ENCODE results near the gene MSTN. TPM values are rescaled to one million over a fixed set of nuclear protein-coding genes. Genes with fewer than 3 reads are reported as not detected.
"Not testable (repeated sequence)": the region's sequence is repeated elsewhere in the genome, so short reads cannot be mapped to it uniquely, and the experiment has no call there.

Gene MSTN
- total RNA-seq, 2 experiments from 2014 or later, result not detected

GRCh38 chr2:190036071-190036470 lies 26.5 kb downstream of the MSTN start:
- Mint-ChIP-seq H3K36me3 (ENCODE audit: low read depth) (no peaks in the 10 kb centered on the region), H3K27me3 (peaks cover 16% of the 10 kb centered on the region), H3K27ac (no peak overlapping the region), H3K4me1 (ENCODE audit: low read depth) (no peaks in the 10 kb centered on the region), H3K9me3 (no peaks in the 10 kb centered on the region), H3K4me3 (no peak overlapping the region)
- H3K9me3 ChIP-seq (ENCODE audit: control insufficient read depth in 1 of 2, insufficient read depth in 1 of 2, low read length in 2 of 2), result no peaks in the 10 kb centered on the region
- ChIA-PET CTCF (no interaction called here), POLR2A (no interaction called here)
- no peak overlapping the region for H3K4me3 ChIP-seq (ENCODE audit: low read length)
- ATAC-seq (ENCODE audit: poor library complexity) (no peak), DNase-seq (no peak)
- TF ChIP-seq CTCF (IDR thresholded peaks at IDR 0.05), result no peak
- H3K4me1 ChIP-seq (ENCODE audit: insufficient read depth, low read length), result no peaks in the 10 kb centered on the region
- no peak overlapping the region for H3K27ac ChIP-seq (ENCODE audit: low read depth in 1 of 2, low read length in 2 of 2)
- H3K36me3 ChIP-seq (ENCODE audit: insufficient read depth, low read length), result no peaks in the 10 kb centered on the region
- intact Hi-C loops (cut with DNase I, micrococcal nuclease), result no loop called here
- H3K27me3 ChIP-seq (ENCODE audit: control insufficient read depth in 1 of 2, insufficient read depth in 2 of 2, low read length in 2 of 2), result peaks cover 0 to 4% of the 10 kb centered on the region in 2 experiments

- H3K27ac ChIP-seq (ENCODE audit: low read depth in 1 of 2, low read length in 2 of 2); ATAC-seq (ENCODE audit: poor library complexity); intact Hi-C loops (cut with DNase I, micrococcal nuclease); H3K4me1 Mint-ChIP-seq (ENCODE audit: low read depth); POLR2A ChIA-PET; H3K4me1 ChIP-seq (ENCODE audit: insufficient read depth, low read length); H3K9me3 ChIP-seq (ENCODE audit: control insufficient read depth in 1 of 2, insufficient read depth in 1 of 2, low read length in 2 of 2); DNase-seq; H3K9me3 Mint-ChIP-seq; H3K36me3 ChIP-seq (ENCODE audit: insufficient read depth, low read length); H3K4me3 ChIP-seq (ENCODE audit: low read length); H3K27ac Mint-ChIP-seq; H3K4me3 Mint-ChIP-seq; H3K36me3 Mint-ChIP-seq (ENCODE audit: low read depth): not testable (repeated sequence)
- CTCF ChIA-PET, result interaction anchor here (0.6 kb wide), 1 partner anchor 151 kb away, joined by 3 read pairs; no protein-coding TSS in a partner anchor
- H3K27me3 ChIP-seq (ENCODE audit: control insufficient read depth in 1 of 2, insufficient read depth in 2 of 2, low read length in 2 of 2), result peaks cover 0 to 11% of the 10 kb centered on the region in 2 experiments
- peaks cover 23% of the 10 kb centered on the region for H3K27me3 Mint-ChIP-seq
These were observed 28.1 kb downstream of the MSTN start for GRCh38 chr2:190034417-190034816.

GRCh38 chr2:190031969-190032618 lies 30.4 kb downstream of the MSTN start:
- Mint-ChIP-seq H3K27ac (no peak overlapping the region), H3K27me3 (peaks cover 26% of the 10 kb centered on the region), H3K4me3 (no peak overlapping the region), H3K36me3 (ENCODE audit: low read depth) (no peaks in the 10 kb centered on the region), H3K9me3 (no peaks in the 10 kb centered on the region), H3K4me1 (ENCODE audit: low read depth) (no peaks in the 10 kb centered on the region)
- Histone ChIP-seq H3K27ac (ENCODE audit: low read depth in 1 of 2, low read length in 2 of 2) (no peak overlapping the region), H3K36me3 (ENCODE audit: insufficient read depth, low read length) (no peaks in the 10 kb centered on the region), H3K9me3 (ENCODE audit: control insufficient read depth in 1 of 2, insufficient read depth in 1 of 2, low read length in 2 of 2) (no peaks in the 10 kb centered on the region), H3K4me3 (ENCODE audit: low read length) (no peak overlapping the region), H3K4me1 (ENCODE audit: insufficient read depth, low read length) (no peaks in the 10 kb centered on the region), H3K27me3 (ENCODE audit: control insufficient read depth in 1 of 2, insufficient read depth in 2 of 2, low read length in 2 of 2) (peaks cover 0 to 14% of the 10 kb centered on the region in 2 experiments)
- no peak for TF ChIP-seq CTCF (IDR thresholded peaks at IDR 0.05)
- POLR2A ChIA-PET, result no interaction called here
- intact Hi-C loops (cut with DNase I, micrococcal nuclease), result no loop called here
- no peak for ATAC-seq (ENCODE audit: poor library complexity)
- CTCF ChIA-PET, result no interaction called here
- DNase-seq, result no peak

- intact Hi-C loops (cut with DNase I, micrococcal nuclease), result no loop called here
- TF ChIP-seq CTCF (IDR thresholded peaks at IDR 0.05), result peak; percentile 55
- Histone ChIP-seq H3K4me1 (ENCODE audit: insufficient read depth, low read length) (no peaks in the 10 kb centered on the region), H3K27ac (ENCODE audit: low read depth in 1 of 2, low read length in 2 of 2) (no peak overlapping the region), H3K36me3 (ENCODE audit: insufficient read depth, low read length) (no peaks in the 10 kb centered on the region), H3K27me3 (ENCODE audit: control insufficient read depth in 1 of 2, insufficient read depth in 2 of 2, low read length in 2 of 2) (peaks cover 0 to 7% of the 10 kb centered on the region in 2 experiments), H3K4me3 (ENCODE audit: low read length) (no peak overlapping the region), H3K9me3 (ENCODE audit: control insufficient read depth in 1 of 2, insufficient read depth in 1 of 2, low read length in 2 of 2) (peaks cover under 1 to 2% of the 10 kb centered on the region in 2 experiments)
- Mint-ChIP-seq H3K36me3 (ENCODE audit: low read depth) (no peaks in the 10 kb centered on the region), H3K27ac (no peak overlapping the region), H3K9me3 (no peaks in the 10 kb centered on the region), H3K4me1 (ENCODE audit: low read depth) (no peaks in the 10 kb centered on the region), H3K4me3 (no peak overlapping the region), H3K27me3 (peaks cover 31% of the 10 kb centered on the region)
- POLR2A ChIA-PET, result no interaction called here
- CTCF ChIA-PET, result no interaction called here
- DNase-seq, result peak in 3 of 14 experiments; percentile 49 to 55 (median 54)
- peak; percentile 44 for ATAC-seq (ENCODE audit: poor library complexity)
These were observed 38.7 kb downstream of the MSTN start for GRCh38 chr2:190023860-190024259.
